Ovary (tissue), 3 donors: ENCODE results near the gene CCT8.

Experiments used
- CTCF ChIP-seq, 3 donors: fragments of 450-650 bp in 2 of 3; fragments of 200-600 bp in 1 of 3; IDR thresholded peaks; one replicate each; pipeline versions ENCODE4 v1.5.1 to v1.8.0; 2016 to 2022; ENCODE audit warnings: antibody characterized with exemption in 3 of 3, mild to moderate bottlenecking in 1 of 3
- EP300 ChIP-seq: sonication (generic); formaldehyde crosslinking; IDR thresholded peaks from one replicate; pipeline ENCODE4 v1.6.1; 2017; ENCODE audit warnings: antibody characterized with exemption
- POLR2A ChIP-seq: fragments of 450-650 bp; IDR thresholded peaks from one replicate; pipeline ENCODE4 v1.6.1; 2017; ENCODE audit warnings: antibody characterized with exemption, mild to moderate bottlenecking, moderate library complexity
- donor health status: DM: no; HTN: no; CAD: no.

- no peak for TF ChIP-seq CTCF (IDR thresholded peaks at IDR 0.05)
- no peak for TF ChIP-seq POLR2A
- TF ChIP-seq EP300: no peak
These were observed 44.0 kb upstream of the CCT8 start for GRCh38 chr21:29117372-29117955.
